Measurements from ENCODE around the gene ST7. TPM values are rescaled to one million over a fixed set of nuclear protein-coding genes. Genes with fewer than 3 reads are reported as not detected.

ST7 gene
- total RNA-seq, 1 experiment from 2014 or later: 97.3 TPM

- in situ Hi-C loops (cut with HindIII; ENCODE audit: low pct_unique_long_range_greater_than_20kb, low sequenced_read_pairs): no loop called here
- no peak for DNase-seq (ENCODE audit: low read depth, low spot score)
Measured at GRCh38 chr7:117188949-117189592, 235.8 kb downstream of the ST7 start.

- in situ Hi-C loops (cut with HindIII; ENCODE audit: low pct_unique_long_range_greater_than_20kb, low sequenced_read_pairs): no loop called here
- no peak for DNase-seq (ENCODE audit: low read depth, low spot score)
Measured at GRCh38 chr7:117190104-117190503, 236.8 kb downstream of the ST7 start.

GRCh38 chr7:117190746-117191435, 237.6 kb downstream of the ST7 start:
- in situ Hi-C loops (cut with HindIII; ENCODE audit: low pct_unique_long_range_greater_than_20kb, low sequenced_read_pairs): no loop called here
- no peak for DNase-seq (ENCODE audit: low read depth, low spot score)

GRCh38 chr7:117192108-117192507, 238.8 kb downstream of the ST7 start:
- in situ Hi-C loops (cut with HindIII; ENCODE audit: low pct_unique_long_range_greater_than_20kb, low sequenced_read_pairs): no loop called here
- DNase-seq (ENCODE audit: low read depth, low spot score): no peak

- in situ Hi-C loops (cut with HindIII; ENCODE audit: low pct_unique_long_range_greater_than_20kb, low sequenced_read_pairs): no loop called here
- no peak for DNase-seq (ENCODE audit: low read depth, low spot score)
Measured at GRCh38 chr7:117193564-117193963, 240.3 kb downstream of the ST7 start.

GRCh38 chr7:117194445-117194844, 241.1 kb downstream of the ST7 start:
- in situ Hi-C loops (cut with HindIII; ENCODE audit: low pct_unique_long_range_greater_than_20kb, low sequenced_read_pairs): no loop called here
- no peak for DNase-seq (ENCODE audit: low read depth, low spot score)

GRCh38 chr7:117195361-117196029, 242.2 kb downstream of the ST7 start:
- in situ Hi-C loops (cut with HindIII; ENCODE audit: low pct_unique_long_range_greater_than_20kb, low sequenced_read_pairs): no loop called here
- no peak for DNase-seq (ENCODE audit: low read depth, low spot score)

GRCh38 chr7:117200132-117200531, 246.8 kb downstream of the ST7 start:
- no peak for DNase-seq (ENCODE audit: low read depth, low spot score)
- in situ Hi-C loops (cut with HindIII; ENCODE audit: low pct_unique_long_range_greater_than_20kb, low sequenced_read_pairs): no loop called here

GRCh38 chr7:117200786-117201458, 247.6 kb downstream of the ST7 start:
- DNase-seq (ENCODE audit: low read depth, low spot score): no peak
- in situ Hi-C loops (cut with HindIII; ENCODE audit: low pct_unique_long_range_greater_than_20kb, low sequenced_read_pairs): no loop called here

GRCh38 chr7:117202511-117202910, 249.2 kb downstream of the ST7 start:
- in situ Hi-C loops (cut with HindIII; ENCODE audit: low pct_unique_long_range_greater_than_20kb, low sequenced_read_pairs): no loop called here
- no peak for DNase-seq (ENCODE audit: low read depth, low spot score)

- in situ Hi-C loops (cut with HindIII; ENCODE audit: low pct_unique_long_range_greater_than_20kb, low sequenced_read_pairs): no loop called here
- DNase-seq (ENCODE audit: low read depth, low spot score): no peak
Measured at GRCh38 chr7:117203205-117203604, 249.9 kb downstream of the ST7 start.

- in situ Hi-C loops (cut with HindIII; ENCODE audit: low pct_unique_long_range_greater_than_20kb, low sequenced_read_pairs): no loop called here
Measured at GRCh38 chr7:117205873-117206272, 252.6 kb downstream of the ST7 start.

GRCh38 chr7:117208257-117208656, 255.0 kb downstream of the ST7 start:
- in situ Hi-C loops (cut with HindIII; ENCODE audit: low pct_unique_long_range_greater_than_20kb, low sequenced_read_pairs): no loop called here
- no peak for DNase-seq (ENCODE audit: low read depth, low spot score)

More at GRCh38 chr7:117205873-117206272, 252.6 kb downstream of the ST7 start:
- no peak for DNase-seq (ENCODE audit: low read depth, low spot score)

GRCh38 chr7:117210397-117210796, 257.1 kb downstream of the ST7 start:
- no peak for DNase-seq (ENCODE audit: low read depth, low spot score)
- in situ Hi-C loops (cut with HindIII; ENCODE audit: low pct_unique_long_range_greater_than_20kb, low sequenced_read_pairs): no loop called here

GRCh38 chr7:117210908-117211307, 257.6 kb downstream of the ST7 start:
- in situ Hi-C loops (cut with HindIII; ENCODE audit: low pct_unique_long_range_greater_than_20kb, low sequenced_read_pairs): no loop called here
- no peak for DNase-seq (ENCODE audit: low read depth, low spot score)

- no peak for DNase-seq (ENCODE audit: low read depth, low spot score)
- in situ Hi-C loops (cut with HindIII; ENCODE audit: low pct_unique_long_range_greater_than_20kb, low sequenced_read_pairs): no loop called here
Measured at GRCh38 chr7:117211614-117212013, 258.3 kb downstream of the ST7 start.

GRCh38 chr7:117212969-117213877, 259.9 kb downstream of the ST7 start:
- peak; percentile 87 for DNase-seq (ENCODE audit: low read depth, low spot score)
- in situ Hi-C loops (cut with HindIII; ENCODE audit: low pct_unique_long_range_greater_than_20kb, low sequenced_read_pairs): no loop called here

Data from SK-MEL-5 (cell line).